Activated T-helper 1 cell treated with anti-CD3 and anti-CD28 coated beads, Interleukin-2, amount 50 U/mL, for 16 hours (primary cell): ENCODE data around the gene TIAM1.
"Not testable (repeated sequence)": the region's sequence is repeated elsewhere in the genome, so short reads cannot be mapped to it uniquely, and the experiment has no call there.

ENCODE experiments used
- DNase-seq, 2 donors: peaks; one replicate each; pipeline ENCODE4 v3.0.0-alpha.2; 2020; ENCODE audit warnings: low read depth in 1 of 2, low spot score in 1 of 2

TIAM1 gene

GRCh38 chr21:31255036-31255435 is 89.0 kb downstream of the TIAM1 start:
- no peak for DNase-seq

GRCh38 chr21:31254131-31254530 is 89.9 kb downstream of the TIAM1 start:
- no peak for DNase-seq

GRCh38 chr21:31253684-31254083 is 90.4 kb downstream of the TIAM1 start:
- DNase-seq: no peak

GRCh38 chr21:31252611-31253010 is 91.5 kb downstream of the TIAM1 start:
- no peak for DNase-seq

- DNase-seq: no peak
Observed at GRCh38 chr21:31252091-31252490, 92.0 kb downstream of the TIAM1 start.

GRCh38 chr21:31251686-31252085 is 92.4 kb downstream of the TIAM1 start:
- DNase-seq: no peak

GRCh38 chr21:31248598-31248997 is 95.5 kb downstream of the TIAM1 start:
- no peak for DNase-seq

- DNase-seq: no peak
Observed at GRCh38 chr21:31243611-31244010, 100.5 kb downstream of the TIAM1 start.

- DNase-seq: no peak
Observed at GRCh38 chr21:31236528-31236927, 107.5 kb downstream of the TIAM1 start.

- no peak for DNase-seq
Observed at GRCh38 chr21:31235671-31236450, 108.2 kb downstream of the TIAM1 start.

- DNase-seq: no peak
Observed at GRCh38 chr21:31234936-31235335, 109.1 kb downstream of the TIAM1 start.

GRCh38 chr21:31233711-31234110 is 110.3 kb downstream of the TIAM1 start:
- DNase-seq: no peak

- DNase-seq: no peak
Observed at GRCh38 chr21:31232344-31232743, 111.7 kb downstream of the TIAM1 start.

- no peak for DNase-seq
Observed at GRCh38 chr21:31230937-31231336, 113.1 kb downstream of the TIAM1 start.

- not testable (repeated sequence) for DNase-seq
Observed at GRCh38 chr21:31228723-31229122, 115.3 kb downstream of the TIAM1 start.

- no peak for DNase-seq
Observed at GRCh38 chr21:31225713-31226112, 118.3 kb downstream of the TIAM1 start.

- DNase-seq: no peak
Observed at GRCh38 chr21:31222142-31222541, 121.9 kb downstream of the TIAM1 start.

- no peak for DNase-seq
Observed at GRCh38 chr21:31221043-31221442, 123.0 kb downstream of the TIAM1 start.

- DNase-seq: no peak
Observed at GRCh38 chr21:31220575-31220974, 123.5 kb downstream of the TIAM1 start.

- no peak for DNase-seq
Observed at GRCh38 chr21:31218830-31219608, 125.0 kb downstream of the TIAM1 start.

GRCh38 chr21:31216206-31216605 is 127.9 kb downstream of the TIAM1 start:
- no peak for DNase-seq

- no peak for DNase-seq
Observed at GRCh38 chr21:31213787-31214186, 130.3 kb downstream of the TIAM1 start.
